Loucy (cell line): ENCODE measurements around the gene PRRC2B.

Experiments used
- H2AFZ ChIP-seq: fragments of 200-600 bp; sonication (generic); 2 replicates; pipeline ENCODE4 v1.6.0; 2016; ENCODE audit warnings: antibody characterized with exemption, mild to moderate bottlenecking, low read length, moderate library complexity
- H3F3A ChIP-seq: fragments of 200-600 bp; 2 replicates; pipeline ENCODE4 v1.6.0; 2016; ENCODE audit warnings: antibody characterized with exemption, low read depth, mild to moderate bottlenecking
- H3K27me3 ChIP-seq: fragments of 200-600 bp; sonication (generic); 2 replicates; pipeline ENCODE4 v1.6.1; 2014; ENCODE audit warnings: low read length, mild to moderate bottlenecking; ENCODE audit not compliant: insufficient read depth, poor library complexity, severe bottlenecking
- H3K36me3 ChIP-seq: fragments of 200-600 bp; sonication (generic); 2 replicates; pipeline ENCODE4 v1.6.1; 2016; ENCODE audit warnings: low read length; ENCODE audit not compliant: insufficient read depth
- H3K4me1 ChIP-seq: fragments of 200-600 bp; sonication (generic); 2 replicates; pipeline ENCODE4 v1.5.1; 2014; ENCODE audit warnings: low read length, mild to moderate bottlenecking; ENCODE audit not compliant: insufficient read depth, poor library complexity, severe bottlenecking
- H3K4me2 ChIP-seq: fragments of 200-600 bp; sonication (generic); 2 replicates; pipeline ENCODE4 v1.6.0; 2014; ENCODE audit warnings: antibody characterized with exemption, low read length, low read depth, mild to moderate bottlenecking; ENCODE audit not compliant: poor library complexity, severe bottlenecking
- H3K4me3 ChIP-seq: fragments of 200-600 bp; sonication (generic); 2 replicates; pipeline ENCODE4 v1.5.1; 2014; ENCODE audit warnings: low read length, mild to moderate bottlenecking, mixed read lengths; ENCODE audit not compliant: poor library complexity, severe bottlenecking
- H3K79me2 ChIP-seq: fragments of 200-600 bp; sonication (generic); 2 replicates; pipeline ENCODE4 v1.6.1; 2014; ENCODE audit warnings: low read length; ENCODE audit not compliant: insufficient read depth
- H3K9ac ChIP-seq: fragments of 200-600 bp; sonication (generic); 2 replicates; pipeline ENCODE4 v1.6.0; 2014; ENCODE audit warnings: mild to moderate bottlenecking, low read depth, low read length, moderate library complexity; ENCODE audit not compliant: poor library complexity, severe bottlenecking
- H3K9me2 ChIP-seq: fragments of 200-600 bp; sonication (generic); replicated peaks from 2 replicates; pipeline ENCODE4 v1.6.1; 2016; ENCODE audit warnings: low read depth, low read length, mixed read lengths
- H3K9me3 ChIP-seq: fragments of 200-600 bp; sonication (generic); 2 replicates; pipeline ENCODE4 v1.6.1; 2014; ENCODE audit warnings: mild to moderate bottlenecking, antibody characterized with exemption, low read length, low read depth; ENCODE audit not compliant: insufficient read depth
- H4K20me1 ChIP-seq: fragments of 200-600 bp; sonication (generic); 2 replicates; pipeline ENCODE4 v1.6.0; 2014; ENCODE audit warnings: antibody characterized with exemption, low read length, mild to moderate bottlenecking; ENCODE audit not compliant: insufficient read depth, poor library complexity, severe bottlenecking
- CTCF ChIP-seq: fragments of 200-600 bp; sonication (generic); conservative IDR thresholded peaks from 2 replicates; pipeline ENCODE4 v1.5.1; 2014; ENCODE audit warnings: mild to moderate bottlenecking, antibody characterized with exemption, low read length
- EZH2phosphoT487 ChIP-seq: fragments of 200-600 bp; IDR thresholded peaks from 2 replicates; pipeline ENCODE4 v1.6.1; 2018; ENCODE audit warnings: antibody characterized with exemption, mild to moderate bottlenecking, moderate library complexity, borderline replicate concordance

PRRC2B gene

GRCh38 chr9:131417264-131418142, 23.6 kb downstream of the PRRC2B start:
- H3F3A ChIP-seq, result no peaks in the 10 kb centered on the region
- H3K4me1 ChIP-seq, result no peaks in the 10 kb centered on the region
- H2AFZ ChIP-seq, result no peak overlapping the region
- no peaks in the 10 kb centered on the region for H3K9me3 ChIP-seq
- no peak overlapping the region for H3K9ac ChIP-seq
- peaks cover 33% of the 10 kb centered on the region; the same call in 1 of the 2 replicates for H3K36me3 ChIP-seq
- no peaks in the 10 kb centered on the region for H3K9me2 ChIP-seq
- H3K27me3 ChIP-seq, result no peaks in the 10 kb centered on the region
- peaks cover 100% of the 10 kb centered on the region for H3K79me2 ChIP-seq
- TF ChIP-seq CTCF, result no peak
- H4K20me1 ChIP-seq, result peaks cover 98% of the 10 kb centered on the region
- no peak overlapping the region for H3K4me3 ChIP-seq
- H3K4me2 ChIP-seq, result no peak overlapping the region

GRCh38 chr9:131418143-131419025, 24.5 kb downstream of the PRRC2B start:
- TF ChIP-seq EZH2phosphoT487, result no peak
- TF ChIP-seq CTCF, result no peak
- Histone ChIP-seq H3K79me2 (peaks cover 100% of the 10 kb centered on the region), H3F3A (no peaks in the 10 kb centered on the region), H3K9me3 (no peaks in the 10 kb centered on the region), H3K9ac (no peak overlapping the region), H4K20me1 (peaks cover 98% of the 10 kb centered on the region), H3K4me2 (no peak overlapping the region), H3K36me3 (peaks cover 38% of the 10 kb centered on the region; the same call in 1 of the 2 replicates), H3K9me2 (no peaks in the 10 kb centered on the region), H3K4me3 (no peak overlapping the region), H2AFZ (no peak overlapping the region), H3K4me1 (no peaks in the 10 kb centered on the region), H3K27me3 (no peaks in the 10 kb centered on the region)

GRCh38 chr9:131419026-131419614, 25.2 kb downstream of the PRRC2B start:
- no peaks in the 10 kb centered on the region for H3K9me2 ChIP-seq
- H3F3A ChIP-seq, result no peaks in the 10 kb centered on the region
- H3K4me3 ChIP-seq, result no peak overlapping the region
- H3K9ac ChIP-seq, result no peak overlapping the region
- H2AFZ ChIP-seq, result no peak overlapping the region
- H3K36me3 ChIP-seq, result peaks cover 41% of the 10 kb centered on the region; the same call in 1 of the 2 replicates
- no peaks in the 10 kb centered on the region for H3K27me3 ChIP-seq
- H3K4me1 ChIP-seq, result no peaks in the 10 kb centered on the region
- H3K9me3 ChIP-seq, result no peaks in the 10 kb centered on the region
- TF ChIP-seq CTCF (no peak), EZH2phosphoT487 (no peak)
- peaks cover 100% of the 10 kb centered on the region for H3K79me2 ChIP-seq
- no peak overlapping the region for H3K4me2 ChIP-seq
- peaks cover 98% of the 10 kb centered on the region for H4K20me1 ChIP-seq
